NB4 (cell line): ENCODE results near the gene ATXN2.
"Not testable (repeated sequence)": the region's sequence is repeated elsewhere in the genome, so short reads cannot be mapped to it uniquely, and the experiment has no call there.

Experiments
- DNase-seq: peaks from one replicate; pipeline ENCODE4 v3.0.0; 2010; ENCODE audit warnings: low read depth
- H3K4me3 ChIP-seq: one replicate; pipeline ENCODE4 v1.5.1; 2011; ENCODE audit warnings: mild to moderate bottlenecking, low read depth, low read length, moderate library complexity
- MYC ChIP-seq: IDR thresholded peaks from 2 replicates; pipeline ENCODE4 v1.6.1; 2011; ENCODE audit warnings: low read depth, low read length
- POLR2A ChIP-seq: IDR thresholded peaks from 2 replicates; pipeline ENCODE4 v1.6.1; 2011; ENCODE audit warnings: mild to moderate bottlenecking; ENCODE audit not compliant: insufficient read length; ENCODE audit errors: extremely low read depth
- TF ChIP-seq, protein P1 (sequence below): IDR thresholded peaks from one replicate; pipeline ENCODE4 v1.5.1; 2012; ENCODE audit warnings: low read depth, low read length
- TF ChIP-seq, protein P2 (sequence below): IDR thresholded peaks from 2 replicates; pipeline ENCODE4 v1.6.1; 2011; ENCODE audit warnings: low read depth, low read length

Gene ATXN2

GRCh38 chr12:111624540-111624939 lies 25.4 kb upstream of the ATXN2 start:
- no peak for TF ChIP-seq MYC
- no peak for TF ChIP-seq POLR2A
- TF ChIP-seq, protein P1, sequence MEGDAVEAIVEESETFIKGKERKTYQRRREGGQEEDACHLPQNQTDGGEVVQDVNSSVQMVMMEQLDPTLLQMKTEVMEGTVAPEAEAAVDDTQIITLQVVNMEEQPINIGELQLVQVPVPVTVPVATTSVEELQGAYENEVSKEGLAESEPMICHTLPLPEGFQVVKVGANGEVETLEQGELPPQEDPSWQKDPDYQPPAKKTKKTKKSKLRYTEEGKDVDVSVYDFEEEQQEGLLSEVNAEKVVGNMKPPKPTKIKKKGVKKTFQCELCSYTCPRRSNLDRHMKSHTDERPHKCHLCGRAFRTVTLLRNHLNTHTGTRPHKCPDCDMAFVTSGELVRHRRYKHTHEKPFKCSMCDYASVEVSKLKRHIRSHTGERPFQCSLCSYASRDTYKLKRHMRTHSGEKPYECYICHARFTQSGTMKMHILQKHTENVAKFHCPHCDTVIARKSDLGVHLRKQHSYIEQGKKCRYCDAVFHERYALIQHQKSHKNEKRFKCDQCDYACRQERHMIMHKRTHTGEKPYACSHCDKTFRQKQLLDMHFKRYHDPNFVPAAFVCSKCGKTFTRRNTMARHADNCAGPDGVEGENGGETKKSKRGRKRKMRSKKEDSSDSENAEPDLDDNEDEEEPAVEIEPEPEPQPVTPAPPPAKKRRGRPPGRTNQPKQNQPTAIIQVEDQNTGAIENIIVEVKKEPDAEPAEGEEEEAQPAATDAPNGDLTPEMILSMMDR: no peak
- TF ChIP-seq, protein P2, sequence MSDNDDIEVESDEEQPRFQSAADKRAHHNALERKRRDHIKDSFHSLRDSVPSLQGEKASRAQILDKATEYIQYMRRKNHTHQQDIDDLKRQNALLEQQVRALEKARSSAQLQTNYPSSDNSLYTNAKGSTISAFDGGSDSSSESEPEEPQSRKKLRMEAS: no peak
- DNase-seq: no peak

DNA sequence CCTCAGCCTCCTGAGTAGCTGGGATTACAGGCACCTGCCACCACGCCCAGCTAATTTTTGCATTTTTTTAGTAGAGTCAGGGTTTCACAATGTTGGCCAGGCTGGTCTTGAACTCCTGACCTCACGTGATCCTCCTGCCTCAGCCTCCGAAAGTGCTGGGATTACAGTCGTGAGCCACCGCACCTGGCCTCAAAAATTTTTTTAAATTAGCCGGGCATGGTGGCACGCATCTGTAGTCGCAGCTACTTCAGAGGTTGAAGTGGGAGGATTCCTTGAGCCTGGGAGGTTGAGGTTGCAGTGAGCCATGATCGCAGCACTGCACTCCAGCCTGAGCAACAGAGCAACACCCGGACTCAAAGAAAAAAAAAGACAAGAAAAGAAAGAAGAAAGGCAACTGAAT lies 18.7 kb upstream of the ATXN2 start:
- DNase-seq, H3K4me3 ChIP-seq: not testable (repeated sequence)

More at GRCh38 chr12:111624540-111624939, 25.4 kb upstream of the ATXN2 start:
- H3K4me3 ChIP-seq: no peak overlapping the region

- no peak overlapping the region for H3K4me3 ChIP-seq
- no peak for DNase-seq
- TF ChIP-seq POLR2A: no peak
- TF ChIP-seq, protein P1: no peak
Measured at GRCh38 chr12:111616177-111616623, 17.1 kb upstream of the ATXN2 start.

- TF ChIP-seq POLR2A: no peak
- TF ChIP-seq, protein P1: peak; percentile 5
- H3K4me3 ChIP-seq: no peak overlapping the region
- DNase-seq: peak; percentile 22
Measured at GRCh38 chr12:111607239-111607638, 8.1 kb upstream of the ATXN2 start.

GRCh38 chr12:111606767-111607230 lies 7.7 kb upstream of the ATXN2 start:
- TF ChIP-seq POLR2A: no peak
- TF ChIP-seq MYC: no peak
- TF ChIP-seq, protein P2: no peak
- TF ChIP-seq, protein P1: no peak
- no peak overlapping the region for H3K4me3 ChIP-seq
- DNase-seq: no peak

DNA sequence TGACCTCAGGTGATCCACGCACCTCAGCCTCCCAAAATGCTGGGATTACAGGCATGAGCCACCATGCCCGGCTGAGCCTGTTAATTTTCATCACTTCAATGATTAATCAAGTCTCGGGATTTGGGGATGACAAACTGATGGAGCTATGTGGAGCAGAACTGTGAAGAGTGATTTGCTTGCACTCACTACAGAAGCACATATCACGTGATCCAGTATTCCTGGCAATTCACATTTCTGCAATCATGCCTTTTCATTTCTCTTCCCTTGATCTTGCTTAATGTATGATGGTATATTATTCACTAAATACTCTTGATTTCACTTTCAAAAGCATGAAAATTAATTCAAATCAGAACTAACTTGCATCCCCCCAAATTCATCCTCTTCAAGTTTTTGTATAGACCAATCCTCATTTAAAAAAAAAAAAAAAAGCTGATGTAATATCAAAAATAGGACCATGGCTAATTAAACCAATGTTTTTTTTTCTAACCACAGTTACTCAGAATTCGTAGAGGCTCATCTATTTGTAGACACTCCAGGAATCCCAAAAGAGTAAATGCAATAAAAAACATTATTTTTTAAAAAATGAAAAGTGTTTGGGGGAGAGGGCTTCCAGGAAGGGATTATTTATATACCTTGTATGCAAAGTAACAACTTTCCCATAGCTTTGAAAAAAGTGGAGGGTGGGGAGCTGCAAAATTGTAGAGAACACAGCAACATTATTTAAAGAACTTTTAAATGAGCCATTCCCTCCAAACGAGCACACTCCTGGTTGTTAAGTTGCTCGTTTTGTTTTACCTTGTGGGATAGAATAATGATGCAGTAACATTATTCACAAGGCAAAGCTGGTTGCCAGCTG lies 7.0 kb upstream of the ATXN2 start:
- H3K4me3 ChIP-seq: no peak overlapping the region
- TF ChIP-seq, protein P1: no peak
- TF ChIP-seq, protein P2: no peak
- TF ChIP-seq MYC (no peak), POLR2A (no peak)
- no peak for DNase-seq

- not testable (repeated sequence) for DNase-seq, H3K4me3 ChIP-seq
Measured at GRCh38 chr12:111602857-111603256, 3.7 kb upstream of the ATXN2 start.
